GM19099 (cell line): ENCODE measurements around the gene GOLGA8J.
"Not testable (repeated sequence)": the region's sequence is repeated elsewhere in the genome, so short reads cannot be mapped to it uniquely, and the experiment has no call there.

Source experiments
- POLR2A ChIP-seq: IDR thresholded peaks from 3 replicates; pipeline ENCODE4 v1.6.1; 2011; ENCODE audit warnings: low read depth; ENCODE audit not compliant: insufficient read length; ENCODE audit errors: extremely low read depth

The GOLGA8J gene

DNA sequence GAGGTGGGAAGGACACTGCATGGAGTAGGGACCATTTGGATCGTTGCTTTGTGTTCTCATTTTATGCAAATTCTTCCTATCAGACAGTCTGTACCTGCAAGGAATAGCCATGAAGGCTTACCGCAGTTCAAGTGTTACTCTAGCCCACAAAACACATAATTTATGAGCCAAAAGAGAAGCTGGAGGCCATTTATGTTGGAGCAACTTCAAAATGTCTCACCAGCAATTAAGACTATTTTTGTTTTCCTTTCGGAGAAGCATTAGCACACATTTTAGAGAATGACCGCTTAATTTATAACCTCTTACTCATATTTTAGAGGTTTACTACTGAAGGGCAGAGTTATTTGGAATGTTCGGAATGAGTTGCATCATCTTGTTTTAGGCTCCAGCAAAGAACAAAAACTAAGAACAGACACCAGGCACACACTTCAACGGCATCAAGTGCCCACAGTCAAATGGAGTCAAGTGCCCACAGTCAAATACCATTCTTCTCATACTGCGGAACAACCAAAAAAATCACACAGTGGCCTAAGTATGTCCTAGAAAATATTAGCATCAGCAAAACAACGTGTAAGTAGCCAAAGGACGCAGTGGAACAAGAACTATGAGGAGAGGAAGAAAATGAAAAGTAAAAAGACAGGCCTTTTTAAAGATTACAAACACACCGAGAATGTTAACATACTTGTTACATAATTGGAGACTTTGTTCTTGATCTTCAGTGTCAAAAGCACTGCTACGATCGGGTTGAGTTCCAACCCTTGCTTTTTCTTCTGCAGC is 17.5 kb upstream of the GOLGA8J start:
- no peak for TF ChIP-seq POLR2A

DNA sequence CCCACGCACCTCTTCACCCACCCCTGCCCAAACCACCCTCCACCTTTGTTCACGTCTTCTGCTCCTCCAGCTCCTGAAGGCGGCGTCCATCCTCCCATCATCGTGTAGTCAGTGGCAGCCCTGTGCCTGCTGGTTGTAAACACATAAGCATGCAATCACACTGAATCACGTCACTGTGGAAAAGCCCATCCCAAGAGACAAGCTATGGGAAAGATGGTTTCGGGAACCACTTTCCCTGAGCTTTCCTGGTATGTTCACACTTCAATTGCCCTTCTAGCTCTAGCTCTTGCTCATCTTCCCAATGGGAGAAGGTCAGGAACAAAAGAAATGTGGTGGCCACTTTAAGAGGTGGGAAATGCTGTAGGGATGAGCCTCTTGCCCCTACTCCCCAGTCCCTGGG is 14.4 kb upstream of the GOLGA8J start:
- no peak for TF ChIP-seq POLR2A

DNA sequence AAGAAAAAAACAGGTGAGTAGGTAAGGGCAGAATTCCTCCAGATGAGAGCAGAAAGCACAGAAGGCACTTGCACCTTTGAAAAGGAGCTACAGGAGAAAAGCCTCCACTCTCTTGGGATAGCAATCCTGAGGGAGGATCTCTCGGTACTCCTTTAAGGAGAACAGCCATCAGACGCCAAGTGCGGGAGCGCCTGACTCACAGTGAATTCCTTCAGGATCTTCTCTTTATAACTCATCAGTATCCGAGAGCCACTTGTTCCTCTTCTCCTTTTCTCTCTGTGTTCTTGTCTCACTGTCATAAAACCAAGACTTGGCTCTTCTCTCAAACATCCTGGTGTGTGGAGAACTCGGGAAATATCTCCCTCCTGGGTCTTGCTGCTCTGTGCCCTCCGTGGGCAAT is 10.1 kb upstream of the GOLGA8J start:
- TF ChIP-seq POLR2A, result no peak

DNA sequence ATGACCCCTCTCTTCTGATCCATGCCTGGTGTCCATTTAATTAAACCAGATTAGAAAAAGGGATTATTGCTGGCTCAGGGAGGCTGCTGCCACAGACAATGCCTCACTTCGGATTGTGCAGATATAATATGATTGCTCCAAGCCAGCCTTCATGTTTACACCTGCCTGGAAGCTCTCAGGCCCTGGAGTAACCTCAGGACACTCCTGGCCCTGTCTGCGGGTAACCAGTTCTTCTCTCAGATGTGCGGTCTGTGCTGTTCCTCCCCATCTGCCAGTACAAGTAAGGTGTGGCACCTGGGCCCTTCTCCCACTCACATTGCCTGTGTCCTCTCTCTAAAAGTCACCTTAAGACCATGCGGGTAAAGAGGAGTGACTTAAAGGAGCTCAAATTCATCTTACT is 8.8 kb upstream of the GOLGA8J start:
- TF ChIP-seq POLR2A, result no peak

DNA sequence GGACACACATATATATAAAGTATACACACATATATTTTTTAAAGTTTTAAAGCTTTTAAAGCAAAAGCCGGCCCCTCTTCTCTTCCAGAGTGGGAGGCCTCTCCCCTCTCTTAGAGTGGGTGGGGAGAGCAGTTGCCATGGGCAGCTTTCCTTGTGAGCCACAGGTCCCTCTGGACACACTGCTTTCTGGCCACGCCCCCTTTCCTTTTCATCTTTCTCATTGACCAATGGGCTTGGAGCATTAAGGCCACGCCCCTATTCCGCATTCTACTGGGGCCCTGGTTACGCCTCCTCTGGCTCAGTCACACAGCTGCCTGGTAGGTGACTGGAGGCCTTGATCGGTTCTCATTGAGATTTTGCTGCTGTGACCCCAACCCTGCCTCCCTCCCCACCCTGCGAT is 52.0 kb downstream of the GOLGA8J start, which contains the start of gene GOLGA8T:
Gene GOLGA8T (plus strand): TSS at position 301 of the 400 bp plus-strand sequence. CDS start 98 bp downstream, at position 399.
- not testable (repeated sequence) for TF ChIP-seq POLR2A
